Heart left ventricle (tissue), 16 donors: Measurements from ENCODE around the gene ADA. TPM values are rescaled to one million over a fixed set of nuclear protein-coding genes. Genes with fewer than 3 reads are reported as not detected.
"Not testable (repeated sequence)": the region's sequence is repeated elsewhere in the genome, so short reads cannot be mapped to it uniquely, and the experiment has no call there.

Experiments used
- ATAC-seq, 4 donors: fragments of 200-7000 bp; cut with Tn5 transposase; one replicate each; pipeline ENCODE4 v1.9.1; 2020 to 2022; ENCODE audit warnings: moderate library complexity in 4 of 4, mild to moderate bottlenecking in 3 of 4, moderate number of reproducible peaks in 1 of 4
- DNase-seq, 5 donors: peaks; one replicate each; pipeline ENCODE4 v3.0.0-alpha.2; 2020
- H3K27ac ChIP-seq, 12 donors: fragments of 200-600 bp; sonication (generic) in 4 of 12; one replicate each; pipeline versions ENCODE4 v1.5.0 to v1.8.0; 2016 to 2022; ENCODE audit warnings: mild to moderate bottlenecking in 2 of 12
- H3K27me3 ChIP-seq, 9 donors: fragments of 200-600 bp; sonication (generic) in 2 of 9; one replicate each; pipeline versions ENCODE4 v1.5.1 to v1.8.0; 2016 to 2022; ENCODE audit warnings: mild to moderate bottlenecking in 3 of 9
- H3K36me3 ChIP-seq, 9 donors: fragments of 200-600 bp; sonication (generic) in 2 of 9; one replicate each; pipeline versions ENCODE4 v1.5.0 to v1.8.0; 2018 to 2022; ENCODE audit warnings: mild to moderate bottlenecking in 2 of 9
- H3K4me1 ChIP-seq, 12 donors: fragments of 200-600 bp; sonication (generic) in 4 of 12; one replicate each; pipeline versions ENCODE4 v1.5.0 to v1.8.0; 2016 to 2022; ENCODE audit warnings: mild to moderate bottlenecking in 3 of 12
- H3K4me3 ChIP-seq, 12 donors: fragments of 200-600 bp; sonication (generic) in 4 of 12; one replicate each; pipeline versions ENCODE4 v1.5.0 to v1.8.0; 2017 to 2022; ENCODE audit warnings: mild to moderate bottlenecking in 9 of 12, moderate library complexity in 4 of 12
- H3K9me3 ChIP-seq, 12 donors: fragments of 200-600 bp; sonication (generic) in 4 of 12; one replicate each; pipeline versions ENCODE4 v1.5.0 to v1.8.0; 2016 to 2022; ENCODE audit warnings: mild to moderate bottlenecking in 1 of 12
- POLR2A ChIP-seq, 2 donors: fragments of 450-650 bp; IDR thresholded peaks; one replicate each; pipeline ENCODE4 v1.6.1; 2017; ENCODE audit warnings: antibody characterized with exemption in 2 of 2, mild to moderate bottlenecking in 2 of 2, moderate library complexity in 2 of 2
- WGBS, 4 donors: extraction: QIAGEN DNeasy Blood & Tissue Kit in 2 of 4; methylation state at CpG; one replicate each; pipeline versions ENCODE4 v1.1.5 to v1.1.7; 2013 to 2018; 5-methylcytosine and 5-hydroxymethylcytosine counted together
- intact Hi-C, 10 donors: fragments of 100-400 bp; cut with DNase I; formaldehyde crosslinking; loops; one replicate each; pipeline versions ENCODE4 v1.11.1 to v1.14.2; 2022
- polyA plus RNA-seq, 2 donors: library from polyadenylated mRNA; stranded (reverse); fragments of 200-250 nt; gene quantifications; one replicate each; pipeline ENCODE4 v1.2.3, GENCODE V29; 2013
- total RNA-seq, 9 donors: library from RNA; depleted of rRNA in 2 of 9; stranded (reverse); fragments of >200 nt in 2 of 9; fragmentation: NEBNext Ultra II Directional in 3 of 9; extraction: Animal tissue kit (Norgen Biotek cat#: 25700) in 3 of 9; gene quantifications; one replicate each; pipeline versions ENCODE4 v1.1.0 to v1.2.4, GENCODE V29; 2016 to 2023
- TF ChIP-seq, protein P1 (sequence below), 12 donors: fragments of 200-600 bp; sonication (generic) in 4 of 12; IDR thresholded peaks; one replicate each; pipeline versions ENCODE4 v1.5.0 to v1.8.0; 2018 to 2022; ENCODE audit warnings: antibody characterized with exemption in 12 of 12, mild to moderate bottlenecking in 5 of 12
- donor health status: ischemic (EF 13 %, LVEDD 7.1; RV severe dilation, severe dysfunction).
- donor health status: healthy with polysubstance abuse.
- donor health status: DM: no; HTN: yes; CAD: no.
- donor health status: DM: no; HTN: no; CAD: no.
- donor health status: ischemic (EF 25% LVEDD 6.9; RV normal size, moderate dysfunction).
- donor health status: ischemic (EF 25% LVEDD 5.7; RV mildly dilated, moderate dysfunction).
- donor health status: healthy.
- donor health status: DM: yes; HTN: yes; CAD: no.
- donor health status: ischemic (EF 35%, LVEDD 5.7; RV mildly dilated, moderate dysfunction).
- donor health status: nonischemic (EF 11% LVEDD 7.7; RV severe dilation, severe dysfunction).
- donor health status: DM: yes; HTN: yes; CAD: no.
- donor health status: PGD.
- donor health status: ischemic (EF 29% LVEDD 5.4; RV normal size, mild dysfunction).
- donor health status: nonischemic (EF 23%, LVEDD 6.1; RV moderate dilation, normal function).

Gene ADA
- total and polyA plus RNA-seq, 11 donors = 2.5 to 11.5 (median 6.4) TPM

DNA sequence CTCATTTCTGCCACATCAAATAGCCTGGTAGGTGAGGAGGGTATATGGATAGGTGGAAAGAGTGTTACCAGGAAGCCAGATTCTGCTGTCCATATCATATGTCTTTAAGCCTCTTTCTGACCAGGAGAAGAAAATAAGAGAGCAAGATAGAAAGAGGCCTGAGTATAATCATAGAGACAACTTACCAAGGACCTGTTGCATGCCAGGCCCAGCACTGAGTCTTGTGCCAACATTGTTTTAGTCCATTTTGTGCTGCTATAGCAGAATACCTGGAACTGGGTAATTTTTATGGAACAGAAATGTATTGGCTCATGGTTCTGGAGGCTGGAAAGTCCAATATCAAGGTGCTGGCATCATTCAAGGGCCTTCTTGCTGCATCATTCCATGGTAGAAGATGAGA is 7.3 kb upstream of the ADA start:
- H3K36me3 ChIP-seq = no peaks in the 10 kb centered on the region
- H3K27me3 ChIP-seq = no peaks in the 10 kb centered on the region
- intact Hi-C loops = no loop called here
- H3K4me3 ChIP-seq = no peak overlapping the region
- peaks cover 0 to 5% (median 0%) of the 10 kb centered on the region in 12 donors for H3K9me3 ChIP-seq
- TF ChIP-seq POLR2A (IDR thresholded peaks at IDR 0.05) = no peak
- TF ChIP-seq, protein P1, sequence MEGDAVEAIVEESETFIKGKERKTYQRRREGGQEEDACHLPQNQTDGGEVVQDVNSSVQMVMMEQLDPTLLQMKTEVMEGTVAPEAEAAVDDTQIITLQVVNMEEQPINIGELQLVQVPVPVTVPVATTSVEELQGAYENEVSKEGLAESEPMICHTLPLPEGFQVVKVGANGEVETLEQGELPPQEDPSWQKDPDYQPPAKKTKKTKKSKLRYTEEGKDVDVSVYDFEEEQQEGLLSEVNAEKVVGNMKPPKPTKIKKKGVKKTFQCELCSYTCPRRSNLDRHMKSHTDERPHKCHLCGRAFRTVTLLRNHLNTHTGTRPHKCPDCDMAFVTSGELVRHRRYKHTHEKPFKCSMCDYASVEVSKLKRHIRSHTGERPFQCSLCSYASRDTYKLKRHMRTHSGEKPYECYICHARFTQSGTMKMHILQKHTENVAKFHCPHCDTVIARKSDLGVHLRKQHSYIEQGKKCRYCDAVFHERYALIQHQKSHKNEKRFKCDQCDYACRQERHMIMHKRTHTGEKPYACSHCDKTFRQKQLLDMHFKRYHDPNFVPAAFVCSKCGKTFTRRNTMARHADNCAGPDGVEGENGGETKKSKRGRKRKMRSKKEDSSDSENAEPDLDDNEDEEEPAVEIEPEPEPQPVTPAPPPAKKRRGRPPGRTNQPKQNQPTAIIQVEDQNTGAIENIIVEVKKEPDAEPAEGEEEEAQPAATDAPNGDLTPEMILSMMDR (IDR thresholded peaks at IDR 0.05) = no peak
- H3K27ac ChIP-seq = no peak overlapping the region
- DNase-seq (no peak), ATAC-seq (no peak)
- peaks cover 0 to 3% (median 0%) of the 10 kb centered on the region in 12 donors for H3K4me1 ChIP-seq

DNA sequence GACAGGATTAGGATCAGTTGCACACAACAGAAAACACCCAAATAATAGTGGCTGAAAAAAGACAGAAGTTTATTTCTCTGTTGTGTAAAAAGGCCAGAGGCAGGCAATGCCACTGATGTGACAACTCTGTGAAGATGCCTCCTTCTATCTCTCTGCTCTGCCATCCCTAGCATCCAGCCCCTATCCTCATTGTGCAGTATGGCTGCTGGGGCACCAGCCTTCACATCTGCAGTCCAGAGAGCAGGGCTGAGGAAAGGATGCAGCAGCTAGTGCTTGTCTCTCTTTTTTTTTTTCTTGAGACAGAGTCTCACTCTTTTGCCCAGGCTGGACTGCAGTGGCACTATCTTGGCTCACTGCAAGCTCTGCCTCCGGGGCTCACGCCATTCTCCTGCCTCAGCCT is 6.4 kb upstream of the ADA start:
- WGBS, 4 donors = 93 to 100% (median 95%) methylated on average over 2 of the region's 2 CpGs
- intact Hi-C loops = no loop called here
- ATAC-seq = no peak
- no peak overlapping the region for H3K4me3 ChIP-seq
- no peaks in the 10 kb centered on the region for H3K36me3 ChIP-seq
- peaks cover 0 to 7% (median 3%) of the 10 kb centered on the region in 12 donors for H3K4me1 ChIP-seq
- no peaks in the 10 kb centered on the region for H3K27me3 ChIP-seq
- no peak overlapping the region for H3K27ac ChIP-seq
- H3K9me3 ChIP-seq = peaks cover 0 to 5% (median 0%) of the 10 kb centered on the region in 12 donors
- TF ChIP-seq, protein P1 (IDR thresholded peaks at IDR 0.05) = no peak
- no peak for TF ChIP-seq POLR2A (IDR thresholded peaks at IDR 0.05)
- DNase-seq = peak in 1 of 5 donors; percentile 4

GRCh38 chr20:44656448-44656847 is 4.9 kb upstream of the ADA start:
- Histone ChIP-seq H3K27me3 (no peaks in the 10 kb centered on the region), H3K4me3 (no peak overlapping the region), H3K36me3 (no peaks in the 10 kb centered on the region), H3K4me1 (peaks cover 0 to 12% (median 4%) of the 10 kb centered on the region in 12 donors), H3K9me3 (peaks cover 0 to 5% (median 0%) of the 10 kb centered on the region in 12 donors), H3K27ac (no peak overlapping the region)
- 48 to 68% (median 59%) methylated on average over 3 of the region's 3 CpGs for WGBS, 4 donors
- ATAC-seq (no peak), DNase-seq (peak in 1 of 5 donors; percentile 11)
- no peak for TF ChIP-seq POLR2A (IDR thresholded peaks at IDR 0.05)
- TF ChIP-seq, protein P1 (IDR thresholded peaks at IDR 0.05) = no peak
- intact Hi-C loops = no loop called here

DNA sequence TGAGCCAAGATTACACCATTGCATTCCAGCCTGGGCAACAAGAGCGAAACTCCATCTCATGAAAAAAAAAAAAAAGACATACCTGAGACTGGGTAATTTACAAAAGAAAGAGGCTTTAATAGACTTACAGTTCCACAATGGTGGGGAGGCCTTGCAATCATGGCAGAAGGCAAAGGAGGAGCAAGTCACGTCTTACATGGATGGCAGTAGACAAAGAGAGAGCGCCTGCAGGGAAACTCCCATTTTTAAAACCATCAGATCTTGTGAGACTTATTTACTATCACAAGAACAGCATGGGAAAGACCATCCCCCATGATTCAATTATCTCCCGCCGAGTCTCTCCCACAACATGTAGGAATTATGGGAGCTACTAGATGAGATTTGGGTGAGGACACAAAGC is 2.7 kb upstream of the ADA start:
- H3K27me3 ChIP-seq, H3K27ac ChIP-seq, H3K9me3 ChIP-seq, H3K4me3 ChIP-seq, DNase-seq, H3K36me3 ChIP-seq, ATAC-seq: not testable (repeated sequence)
- peaks cover 0 to 30% (median 13%) of the 10 kb centered on the region in 12 donors for H3K4me1 ChIP-seq
- 93 to 99% (median 95%) methylated on average over 5 of the region's 5 CpGs for WGBS, 4 donors
- intact Hi-C loops = loop anchor here in 2 of 10 donors (5.0 kb wide), 2 partner anchors 37 to 42 kb away; no protein-coding TSS in a partner anchor

DNA sequence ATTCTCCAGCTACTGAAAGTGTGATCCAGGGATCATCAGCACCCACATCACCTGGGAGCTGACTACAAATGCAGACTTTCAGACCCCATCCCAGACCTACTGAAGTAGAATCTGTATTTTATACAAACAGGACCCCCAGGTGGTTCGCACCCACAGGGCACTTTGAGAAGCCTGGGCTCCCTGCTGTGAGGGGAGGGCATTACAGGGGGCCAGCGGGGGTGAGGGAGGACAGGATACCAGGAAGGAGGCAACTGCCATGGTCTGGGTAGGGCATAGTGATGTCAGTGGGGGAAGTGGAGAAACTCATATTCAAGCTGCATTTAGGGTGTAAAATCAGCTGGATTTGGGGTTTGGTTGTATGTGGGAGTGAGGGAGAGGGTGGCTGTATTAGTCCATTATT is 2.0 kb upstream of the ADA start:
- Histone ChIP-seq H3K4me1 (peaks cover 0 to 37% (median 15%) of the 10 kb centered on the region in 12 donors), H3K9me3 (peaks cover 0 to 5% (median 0%) of the 10 kb centered on the region in 12 donors), H3K36me3 (peaks cover 0 to 2% (median 0%) of the 10 kb centered on the region in 9 donors), H3K27me3 (no peaks in the 10 kb centered on the region), H3K27ac (no peak overlapping the region), H3K4me3 (no peak overlapping the region)
- 87 to 94% (median 91%) methylated on average over 2 of the region's 2 CpGs for WGBS, 4 donors
- ATAC-seq = no peak
- no peak for TF ChIP-seq POLR2A (IDR thresholded peaks at IDR 0.05)
- TF ChIP-seq, protein P1 (IDR thresholded peaks at IDR 0.05) = no peak
- intact Hi-C loops = loop anchor here in 2 of 10 donors (5.0 kb wide), 2 partner anchors 36 to 41 kb away; no protein-coding TSS in a partner anchor
- peak in 1 of 5 donors; percentile 33 for DNase-seq
